Keratinocyte (primary cell): ENCODE results near the gene SLIT3. TPM values are rescaled to one million over a fixed set of nuclear protein-coding genes. Genes with fewer than 3 reads are reported as not detected.

Experiments
- DNase-seq: peaks from one replicate; pipeline ENCODE4 v3.0.0-alpha.2; 2011; ENCODE audit warnings: low read depth, missing footprints, low spot score
- FAIRE-seq: peaks from 2 replicates; lab custom pipeline; 2011; peaks lifted over from hg19 to GRCh38; lab: Jason Lieb, UNC
- H2AFZ ChIP-seq: 2 replicates; pipeline ENCODE4 v1.6.0; 2012; ENCODE audit warnings: low read length, control low read depth, inconsistent platforms; ENCODE audit not compliant: control insufficient read depth
- H3K27ac ChIP-seq: 2 replicates; pipeline ENCODE4 v1.5.1; 2011; ENCODE audit warnings: low read length; ENCODE audit not compliant: control insufficient read depth, insufficient read depth
- H3K27me3 ChIP-seq: 3 replicates; pipeline ENCODE4 v1.6.0; 2011; ENCODE audit warnings: low read length; ENCODE audit not compliant: control insufficient read depth, insufficient read depth; ENCODE audit errors: extremely low read depth
- H3K36me3 ChIP-seq, 2 experiments: 2 replicates in 1 of 2; 3 replicates in 1 of 2; pipeline ENCODE4 v1.5.1; 2011; ENCODE audit warnings: low read length in 2 of 2, mild to moderate bottlenecking in 1 of 2; ENCODE audit not compliant: control insufficient read depth in 2 of 2, insufficient read depth in 2 of 2; ENCODE audit errors: extremely low read depth in 1 of 2
- H3K4me1 ChIP-seq: 3 replicates; pipeline ENCODE4 v1.5.1; 2011; ENCODE audit warnings: low read length; ENCODE audit not compliant: control insufficient read depth, insufficient read depth; ENCODE audit errors: extremely low read depth
- H3K4me2 ChIP-seq: 3 replicates; pipeline ENCODE4 v1.6.0; 2011; ENCODE audit warnings: low read depth, low read length; ENCODE audit not compliant: control insufficient read depth, insufficient read depth; ENCODE audit errors: extremely low read depth
- H3K4me3 ChIP-seq, 3 experiments: fragments of 200-600 bp in 1 of 3; sonication (generic) in 1 of 3; 2 replicates in 2 of 3; 3 replicates in 1 of 3; pipeline ENCODE4 v1.5.1; 2011 to 2016; ENCODE audit warnings: low read length in 3 of 3, mild to moderate bottlenecking in 3 of 3, control low read depth in 2 of 3, inconsistent platforms in 1 of 3, low read depth in 1 of 3, mixed read lengths in 1 of 3, mixed run types in 1 of 3, moderate library complexity in 1 of 3; ENCODE audit not compliant: control insufficient read depth in 2 of 3, insufficient read depth in 2 of 3; ENCODE audit errors: extremely low read depth in 1 of 3
- H3K79me2 ChIP-seq: 2 replicates; pipeline ENCODE4 v1.6.0; 2012; ENCODE audit warnings: low read length; ENCODE audit not compliant: control insufficient read depth, insufficient read depth
- H3K9ac ChIP-seq: 3 replicates; pipeline ENCODE4 v1.6.0; 2011; ENCODE audit warnings: low read length; ENCODE audit not compliant: control insufficient read depth, insufficient read depth; ENCODE audit errors: extremely low read depth
- H3K9me1 ChIP-seq: 3 replicates; pipeline ENCODE4 v1.6.0; 2011; ENCODE audit warnings: low read length; ENCODE audit not compliant: control insufficient read depth, insufficient read depth; ENCODE audit errors: extremely low read depth
- H3K9me3 ChIP-seq: 2 replicates; pipeline ENCODE4 v1.5.1; 2012; ENCODE audit warnings: low read depth, low read length; ENCODE audit not compliant: control insufficient read depth
- H4K20me1 ChIP-seq: 3 replicates; pipeline ENCODE4 v1.6.0; 2011; ENCODE audit warnings: low read length; ENCODE audit not compliant: control insufficient read depth, insufficient read depth; ENCODE audit errors: extremely low read depth
- EZH2 ChIP-seq: IDR thresholded peaks from one replicate; pipeline ENCODE4 v1.6.1; 2012; ENCODE audit warnings: inconsistent platforms, mild to moderate bottlenecking, low read length, moderate library complexity
- dilution Hi-C: fragments of 300-500 bp; cut with MboI; formaldehyde crosslinking; loops from one replicate; pipeline ENCODE4 v1.7.0; 2020; ENCODE audit warnings: low sequenced_read_pairs; ENCODE audit not compliant: extremely low pct_ligation_motif_present
- polyA plus RNA-seq, 5 experiments: library from polyadenylated mRNA; depleted of rRNA in 3 of 5; stranded (reverse) in 3 of 5; stranded (forward) in 1 of 5; unstranded in 1 of 5; fragments of >200 nt; gene quantifications; 1 replicate in 1 of 5; 2 replicates in 3 of 5; 3 replicates in 1 of 5; pipeline versions ENCODE4 v1.2.1 to v1.2.3, GENCODE V29; 2011 to 2012; ENCODE audit warnings: missing spikeins in 2 of 5, low read depth in 1 of 5, low replicate concordance in 1 of 5
- TF ChIP-seq, protein P1 (sequence below), 3 experiments: IDR thresholded peaks in 1 of 3; conservative IDR thresholded peaks in 1 of 3; optimal IDR thresholded peaks in 1 of 3; 2 replicates in 2 of 3; 3 replicates in 1 of 3; pipeline versions ENCODE3 to v1.5.1; 2011; ENCODE audit warnings: low read length in 3 of 3, mild to moderate bottlenecking in 3 of 3, moderate library complexity in 2 of 3, control low read depth in 1 of 3, inconsistent platforms in 1 of 3; ENCODE audit not compliant: insufficient read depth in 2 of 3; ENCODE audit errors: extremely low read depth in 1 of 3

SLIT3 gene
- polyA plus RNA-seq, 1 donor (not counting 4 experiments of a cell fraction or from before 2014, with no cell fraction given) = 2.4 TPM

DNA sequence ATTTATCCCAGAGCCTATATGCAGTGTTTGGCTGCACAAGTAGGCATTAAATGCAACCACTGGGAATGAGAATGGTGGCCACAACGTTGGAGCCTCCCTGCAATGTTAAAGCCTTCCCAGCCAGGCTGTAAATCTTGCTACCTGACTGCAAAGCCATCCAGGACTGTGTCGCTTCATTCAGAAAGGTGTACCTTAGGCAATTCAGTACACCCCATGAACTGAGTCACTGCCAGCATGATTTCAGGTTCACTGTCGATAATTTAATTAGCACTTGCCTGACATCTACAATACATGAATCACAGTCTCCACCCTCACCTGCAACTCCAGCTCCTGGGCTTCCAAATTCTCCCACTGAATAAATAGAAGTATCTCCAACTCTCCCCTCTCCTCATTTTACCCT is 108.4 kb downstream of the SLIT3 start:
- DNase-seq (no peak), FAIRE-seq (no peak)
- Histone ChIP-seq H3K9me1 (no peaks in the 10 kb centered on the region), H3K27ac (no peak overlapping the region), H3K9me3 (no peaks in the 10 kb centered on the region), H3K9ac (no peak overlapping the region), H3K79me2 (no peaks in the 10 kb centered on the region), H3K36me3 (no peaks in the 10 kb centered on the region), H3K4me2 (no peak overlapping the region), H3K4me3 (no peak overlapping the region), H4K20me1 (no peaks in the 10 kb centered on the region), H3K4me1 (no peaks in the 10 kb centered on the region), H3K27me3 (no peaks in the 10 kb centered on the region), H2AFZ (no peak overlapping the region)
- TF ChIP-seq, protein P1, sequence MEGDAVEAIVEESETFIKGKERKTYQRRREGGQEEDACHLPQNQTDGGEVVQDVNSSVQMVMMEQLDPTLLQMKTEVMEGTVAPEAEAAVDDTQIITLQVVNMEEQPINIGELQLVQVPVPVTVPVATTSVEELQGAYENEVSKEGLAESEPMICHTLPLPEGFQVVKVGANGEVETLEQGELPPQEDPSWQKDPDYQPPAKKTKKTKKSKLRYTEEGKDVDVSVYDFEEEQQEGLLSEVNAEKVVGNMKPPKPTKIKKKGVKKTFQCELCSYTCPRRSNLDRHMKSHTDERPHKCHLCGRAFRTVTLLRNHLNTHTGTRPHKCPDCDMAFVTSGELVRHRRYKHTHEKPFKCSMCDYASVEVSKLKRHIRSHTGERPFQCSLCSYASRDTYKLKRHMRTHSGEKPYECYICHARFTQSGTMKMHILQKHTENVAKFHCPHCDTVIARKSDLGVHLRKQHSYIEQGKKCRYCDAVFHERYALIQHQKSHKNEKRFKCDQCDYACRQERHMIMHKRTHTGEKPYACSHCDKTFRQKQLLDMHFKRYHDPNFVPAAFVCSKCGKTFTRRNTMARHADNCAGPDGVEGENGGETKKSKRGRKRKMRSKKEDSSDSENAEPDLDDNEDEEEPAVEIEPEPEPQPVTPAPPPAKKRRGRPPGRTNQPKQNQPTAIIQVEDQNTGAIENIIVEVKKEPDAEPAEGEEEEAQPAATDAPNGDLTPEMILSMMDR (optimal IDR thresholded peaks at IDR 0.05 in 1 of 3, IDR thresholded peaks at IDR 0.05 in 1 of 3, conservative IDR thresholded peaks at IDR 0.05 in 1 of 3; ENCODE audit: extremely low read depth in 1 of 3, insufficient read depth in 2 of 3, low read length in 3 of 3) = no peak
- no peak for TF ChIP-seq EZH2
- dilution Hi-C loops = no loop called here

DNA sequence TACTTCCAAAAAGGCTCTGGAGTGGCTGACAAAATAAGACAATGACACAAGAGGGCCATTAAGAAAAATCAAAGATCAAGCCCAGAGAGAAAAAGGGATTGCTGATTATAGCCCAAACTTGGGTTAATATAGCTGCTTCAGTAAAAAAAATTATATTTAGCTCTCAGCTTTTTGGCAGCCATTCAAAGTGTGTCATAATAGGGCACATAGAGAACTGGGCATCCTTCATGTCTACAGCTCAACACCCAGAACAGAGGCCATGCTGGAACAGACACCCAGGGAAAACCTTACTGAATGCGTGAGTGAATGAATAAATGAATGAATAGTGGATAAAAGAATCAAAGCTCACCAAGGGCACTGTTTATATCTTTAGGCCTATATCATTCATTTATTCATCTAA is 110.1 kb downstream of the SLIT3 start:
- Histone ChIP-seq H4K20me1 (no peaks in the 10 kb centered on the region), H3K9me3 (no peaks in the 10 kb centered on the region), H3K27me3 (no peaks in the 10 kb centered on the region), H3K9ac (no peak overlapping the region), H3K27ac (no peak overlapping the region), H3K36me3 (no peaks in the 10 kb centered on the region), H2AFZ (no peak overlapping the region), H3K9me1 (no peaks in the 10 kb centered on the region), H3K4me3 (no peak overlapping the region), H3K79me2 (no peaks in the 10 kb centered on the region), H3K4me1 (no peaks in the 10 kb centered on the region), H3K4me2 (no peak overlapping the region)
- dilution Hi-C loops = no loop called here
- DNase-seq (no peak), FAIRE-seq (no peak)
- TF ChIP-seq EZH2 = no peak
- TF ChIP-seq, protein P1 (optimal IDR thresholded peaks at IDR 0.05 in 1 of 3, IDR thresholded peaks at IDR 0.05 in 1 of 3, conservative IDR thresholded peaks at IDR 0.05 in 1 of 3; ENCODE audit: extremely low read depth in 1 of 3, insufficient read depth in 2 of 3, low read length in 3 of 3) = no peak
